Brain microvascular endothelial cell (primary cell): ENCODE results near the gene STK26.

Experiments
- DNase-seq: peaks from one replicate; pipeline ENCODE4 v3.0.0-alpha.2; 2020
- H3K27ac ChIP-seq: fragments of 250-450 bp; sonication (Bioruptor Pico); 2 replicates; pipeline ENCODE4 v1.5.1; 2020; ENCODE audit warnings: mild to moderate bottlenecking, moderate library complexity
- H3K27me3 ChIP-seq: fragments of 250-450 bp; sonication (Bioruptor Pico); replicated peaks from 2 replicates; pipeline ENCODE4 v1.5.1; 2020; ENCODE audit warnings: mild to moderate bottlenecking
- H3K36me3 ChIP-seq: fragments of 250-450 bp; sonication (Bioruptor Pico); replicated peaks from 2 replicates; pipeline ENCODE4 v1.5.1; 2020; ENCODE audit warnings: mild to moderate bottlenecking
- H3K4me3 ChIP-seq: 2 replicates; pipeline ENCODE4 v1.5.1; 2011; ENCODE audit warnings: low read depth, mild to moderate bottlenecking, control low read depth, low read length, moderate library complexity
- CTCF ChIP-seq: IDR thresholded peaks from 2 replicates; pipeline ENCODE4 v1.5.1; 2011; ENCODE audit warnings: low read depth, mild to moderate bottlenecking, moderate library complexity, low read length, control low read depth, inconsistent platforms; ENCODE audit errors: missing control alignments
- in situ Hi-C: cut with HindIII; loops from 2 replicates; pipeline ENCODE4 v1.10.0; 2017; ENCODE audit warnings: low sequenced_read_pairs, low pct_ligation_motif_present

Gene STK26

GRCh38 chrX:132101799-132102198 lies 78.7 kb downstream of the STK26 start:
- Histone ChIP-seq H3K27ac (no peak overlapping the region), H3K36me3 (no peaks in the 10 kb centered on the region), H3K27me3 (no peaks in the 10 kb centered on the region), H3K4me3 (no peak overlapping the region)
- no peak for DNase-seq
- TF ChIP-seq CTCF = no peak
- in situ Hi-C loops = no loop called here

GRCh38 chrX:132107291-132107690 lies 84.2 kb downstream of the STK26 start:
- in situ Hi-C loops = no loop called here
- Histone ChIP-seq H3K27me3 (no peaks in the 10 kb centered on the region), H3K4me3 (no peak overlapping the region), H3K36me3 (no peaks in the 10 kb centered on the region), H3K27ac (no peak overlapping the region)
- TF ChIP-seq CTCF = no peak
- no peak for DNase-seq

GRCh38 chrX:132114607-132115006 lies 91.5 kb downstream of the STK26 start:
- H3K27me3 ChIP-seq = no peaks in the 10 kb centered on the region
- no peak for DNase-seq
- no peak overlapping the region for H3K4me3 ChIP-seq
- H3K27ac ChIP-seq = no peak overlapping the region
- in situ Hi-C loops = no loop called here
- no peaks in the 10 kb centered on the region for H3K36me3 ChIP-seq
- no peak for TF ChIP-seq CTCF

- no peaks in the 10 kb centered on the region for H3K27me3 ChIP-seq
- H3K4me3 ChIP-seq = no peak overlapping the region
- TF ChIP-seq CTCF = no peak
- no peak for DNase-seq
- H3K36me3 ChIP-seq = no peaks in the 10 kb centered on the region
- H3K27ac ChIP-seq = no peak overlapping the region
- in situ Hi-C loops = no loop called here
These were observed 92.7 kb downstream of the STK26 start for GRCh38 chrX:132115792-132116191.

- TF ChIP-seq CTCF = no peak
- H3K27me3 ChIP-seq = no peaks in the 10 kb centered on the region
- DNase-seq = no peak
- H3K4me3 ChIP-seq = no peak overlapping the region
- in situ Hi-C loops = no loop called here
- H3K36me3 ChIP-seq = no peaks in the 10 kb centered on the region
- no peak overlapping the region for H3K27ac ChIP-seq
These were observed 95.3 kb downstream of the STK26 start for GRCh38 chrX:132118358-132118757.

- Histone ChIP-seq H3K27me3 (no peaks in the 10 kb centered on the region), H3K4me3 (no peak overlapping the region), H3K36me3 (no peaks in the 10 kb centered on the region), H3K27ac (no peak overlapping the region)
- TF ChIP-seq CTCF = no peak
- DNase-seq = no peak
- in situ Hi-C loops = no loop called here
These were observed 96.2 kb downstream of the STK26 start for GRCh38 chrX:132119283-132119682.
